ENCODE measurements around the gene FOXA3. TPM values are rescaled to one million over a fixed set of nuclear protein-coding genes. Genes with fewer than 3 reads are reported as not detected.

FOXA3 gene
- polyA plus RNA-seq, 10 donors, result not detected

DNA sequence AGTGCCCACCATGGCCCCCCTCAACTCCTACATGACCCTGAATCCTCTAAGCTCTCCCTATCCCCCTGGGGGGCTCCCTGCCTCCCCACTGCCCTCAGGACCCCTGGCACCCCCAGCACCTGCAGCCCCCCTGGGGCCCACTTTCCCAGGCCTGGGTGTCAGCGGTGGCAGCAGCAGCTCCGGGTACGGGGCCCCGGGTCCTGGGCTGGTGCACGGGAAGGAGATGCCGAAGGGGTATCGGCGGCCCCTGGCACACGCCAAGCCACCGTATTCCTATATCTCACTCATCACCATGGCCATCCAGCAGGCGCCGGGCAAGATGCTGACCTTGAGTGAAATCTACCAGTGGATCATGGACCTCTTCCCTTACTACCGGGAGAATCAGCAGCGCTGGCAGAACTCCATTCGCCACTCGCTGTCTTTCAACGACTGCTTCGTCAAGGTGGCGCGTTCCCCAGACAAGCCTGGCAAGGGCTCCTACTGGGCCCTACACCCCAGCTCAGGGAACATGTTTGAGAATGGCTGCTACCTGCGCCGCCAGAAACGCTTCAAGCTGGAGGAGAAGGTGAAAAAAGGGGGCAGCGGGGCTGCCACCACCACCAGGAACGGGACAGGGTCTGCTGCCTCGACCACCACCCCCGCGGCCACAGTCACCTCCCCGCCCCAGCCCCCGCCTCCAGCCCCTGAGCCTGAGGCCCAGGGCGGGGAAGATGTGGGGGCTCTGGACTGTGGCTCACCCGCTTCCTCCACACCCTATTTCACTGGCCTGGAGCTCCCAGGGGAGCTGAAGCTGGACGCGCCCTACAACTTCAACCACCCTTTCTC is 8.2 kb downstream of the FOXA3 start:
- DNase-seq, result no peak

DNA sequence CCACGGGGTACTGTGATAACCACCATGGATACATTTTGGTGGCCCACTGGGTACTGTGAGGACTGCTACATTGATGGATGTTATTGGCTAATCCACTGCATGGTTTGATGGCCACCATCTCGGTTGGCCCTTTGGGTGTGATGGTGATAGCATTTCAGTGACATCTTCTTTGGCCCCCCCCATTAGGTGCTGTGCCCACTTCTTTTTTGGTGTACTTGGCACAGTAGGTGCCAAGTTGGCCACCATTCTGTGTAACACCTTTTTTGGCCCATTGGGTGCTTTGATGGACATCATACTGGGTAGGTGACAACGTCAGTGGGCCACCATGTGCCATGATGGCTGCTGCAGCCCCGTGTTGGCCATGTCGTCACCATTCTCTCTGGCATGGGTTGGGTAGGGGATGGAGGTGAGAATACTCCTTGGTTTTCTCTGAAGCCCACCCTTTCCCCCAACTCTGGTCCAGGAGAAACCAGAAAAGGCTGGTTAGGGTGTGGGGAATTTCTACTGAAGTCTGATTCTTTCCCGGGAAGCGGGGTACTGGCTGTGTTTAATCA is 9.2 kb downstream of the FOXA3 start:
- no peak for DNase-seq

DNA sequence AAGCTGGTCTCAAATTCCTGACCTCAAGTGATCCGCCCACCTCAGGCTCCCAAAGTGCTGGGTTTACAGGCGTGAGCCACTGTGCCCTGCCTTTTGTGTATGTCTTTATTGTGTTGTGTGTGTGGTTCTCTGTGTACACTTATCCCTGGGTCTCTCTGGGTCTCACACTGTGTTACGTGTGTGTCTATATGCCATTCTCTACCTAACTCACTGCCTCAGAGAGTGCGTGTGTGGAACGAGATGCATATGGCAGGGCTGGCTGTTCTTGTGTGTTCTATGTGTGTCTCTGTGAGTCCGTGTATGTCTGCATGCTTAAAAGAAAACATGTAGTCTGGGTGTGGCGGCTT is 10.5 kb downstream of the FOXA3 start:
- DNase-seq, result no peak

DNA sequence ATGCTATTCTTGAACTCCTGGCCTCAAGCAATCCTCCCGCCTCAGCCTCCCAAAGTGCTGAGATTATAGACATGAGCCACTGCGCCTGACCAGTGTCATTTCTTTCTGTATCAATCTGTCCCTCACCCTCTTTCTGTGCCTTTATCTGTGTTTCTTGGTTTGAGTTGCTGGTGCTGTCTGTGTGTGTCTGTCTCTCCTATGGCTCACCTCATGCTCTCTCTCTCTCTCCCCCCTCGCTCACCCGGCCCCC is 12.0 kb downstream of the FOXA3 start:
- DNase-seq, result no peak

DNA sequence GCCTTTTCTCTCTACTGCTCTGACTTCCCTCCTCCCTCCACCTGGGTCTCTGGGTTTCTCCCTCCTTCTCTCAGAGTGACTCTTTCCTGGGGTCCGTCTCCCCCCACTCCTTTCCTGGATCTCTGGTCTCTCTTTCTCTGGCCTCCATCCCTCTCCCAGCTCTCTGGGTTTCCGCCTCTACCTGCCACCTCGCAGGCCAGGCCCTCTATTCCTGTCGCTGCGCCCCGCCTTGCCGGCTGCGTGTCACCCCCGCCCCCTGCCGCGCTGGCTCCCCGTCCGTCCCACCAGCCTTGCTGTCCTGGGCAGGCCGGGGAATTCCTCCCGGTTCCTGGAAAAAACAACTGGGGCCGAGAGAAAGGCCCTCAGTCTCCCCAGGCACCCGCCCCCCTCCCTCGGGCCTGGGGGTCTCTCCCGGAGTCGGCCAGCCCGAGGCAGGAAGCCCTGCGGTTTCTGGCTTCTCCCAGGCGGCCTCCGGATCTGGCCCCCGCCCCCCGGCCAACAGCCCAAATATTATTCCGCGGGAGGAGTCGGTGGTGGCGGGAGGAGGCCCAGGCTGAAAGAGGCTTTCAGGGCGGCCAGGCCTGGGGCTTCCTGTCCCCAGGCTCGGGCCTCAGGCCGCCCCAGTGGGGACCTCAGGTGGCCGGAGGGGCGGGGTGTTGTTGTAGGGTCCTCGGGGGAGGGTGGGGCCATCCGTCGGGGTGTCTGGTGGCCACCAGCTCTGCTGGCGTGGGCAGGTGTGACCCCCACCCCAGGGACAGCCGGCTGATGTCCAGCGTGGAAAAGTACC is 12.5 kb downstream of the FOXA3 start:
- peak; percentile 33 to 82 (median 57) for DNase-seq

DNA sequence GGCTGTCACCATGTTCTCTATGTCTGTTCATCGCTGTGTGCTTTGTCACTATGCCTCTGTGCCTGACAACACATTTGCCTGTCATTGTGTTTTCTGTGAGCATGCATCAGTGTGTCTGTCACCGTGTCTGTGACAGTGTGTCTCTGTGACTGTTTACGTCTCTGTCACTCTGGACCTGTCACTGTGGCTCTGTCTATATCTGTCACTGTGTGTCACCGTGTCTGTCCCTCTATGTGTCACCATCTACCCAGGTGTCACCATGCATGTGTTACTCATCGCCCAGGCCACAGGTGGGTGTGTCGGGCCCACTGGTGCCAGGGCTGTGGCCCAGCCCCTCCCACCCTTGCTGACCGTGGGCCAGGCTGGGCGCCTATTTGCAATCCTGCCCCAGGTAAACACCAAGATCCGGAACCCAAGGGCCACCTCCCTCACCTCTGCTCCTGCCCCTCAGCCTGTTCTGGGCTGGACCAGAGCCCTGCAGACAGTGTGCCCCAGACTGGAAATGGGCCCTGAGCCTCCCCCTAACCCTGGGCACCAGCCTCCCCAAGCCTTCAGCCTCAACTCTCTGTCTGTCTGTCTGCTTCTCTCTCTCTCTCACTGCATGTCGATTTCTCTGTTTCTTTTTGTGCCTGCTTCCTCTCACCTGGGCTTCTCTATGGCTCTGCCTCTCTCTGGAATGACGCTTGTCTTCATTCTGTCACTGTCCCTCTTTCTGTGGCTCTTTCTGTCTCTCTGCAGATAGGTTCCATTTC is 14.1 kb downstream of the FOXA3 start:
- DNase-seq, result no peak

DNA sequence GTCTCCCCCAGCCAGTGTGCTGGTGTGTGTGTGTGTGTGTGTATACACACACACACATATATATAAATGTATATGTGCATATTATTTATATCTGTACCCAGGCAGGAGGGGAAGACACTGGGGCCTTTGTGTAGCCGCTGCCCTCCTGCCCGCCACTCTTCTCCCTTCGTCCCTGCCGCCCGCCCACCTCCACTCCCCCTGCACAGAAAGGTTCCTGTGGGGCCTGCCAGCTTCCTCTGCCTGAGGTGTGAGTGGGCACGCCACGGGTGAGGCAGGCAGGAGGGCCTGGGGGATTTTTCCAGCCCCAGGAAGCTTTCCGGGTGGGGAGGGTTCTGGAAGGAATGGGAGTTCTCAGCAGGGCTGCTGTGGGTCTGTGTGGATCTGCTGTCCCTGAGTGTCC is 14.9 kb downstream of the FOXA3 start:
- no peak for DNase-seq

DNA sequence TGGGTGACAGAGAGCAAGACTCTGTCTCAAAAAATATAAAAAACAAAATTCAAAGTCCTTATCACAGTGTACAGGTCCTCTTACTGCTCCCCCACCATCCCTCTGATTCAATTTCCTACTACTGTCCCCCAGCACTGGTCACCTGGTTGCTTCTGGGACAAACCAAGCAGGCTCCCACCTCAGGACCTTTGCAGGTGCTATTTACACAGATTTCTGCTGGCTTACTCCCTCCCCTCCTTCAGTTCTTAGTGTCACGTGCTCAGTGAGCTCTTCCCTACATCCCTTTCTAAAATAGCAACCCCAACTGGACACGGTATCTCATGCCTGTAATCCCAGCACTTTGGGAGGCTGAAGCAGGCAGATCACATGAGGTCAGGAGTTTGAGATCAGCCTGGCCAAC is 15.8 kb downstream of the FOXA3 start:
- no peak for DNase-seq

DNA sequence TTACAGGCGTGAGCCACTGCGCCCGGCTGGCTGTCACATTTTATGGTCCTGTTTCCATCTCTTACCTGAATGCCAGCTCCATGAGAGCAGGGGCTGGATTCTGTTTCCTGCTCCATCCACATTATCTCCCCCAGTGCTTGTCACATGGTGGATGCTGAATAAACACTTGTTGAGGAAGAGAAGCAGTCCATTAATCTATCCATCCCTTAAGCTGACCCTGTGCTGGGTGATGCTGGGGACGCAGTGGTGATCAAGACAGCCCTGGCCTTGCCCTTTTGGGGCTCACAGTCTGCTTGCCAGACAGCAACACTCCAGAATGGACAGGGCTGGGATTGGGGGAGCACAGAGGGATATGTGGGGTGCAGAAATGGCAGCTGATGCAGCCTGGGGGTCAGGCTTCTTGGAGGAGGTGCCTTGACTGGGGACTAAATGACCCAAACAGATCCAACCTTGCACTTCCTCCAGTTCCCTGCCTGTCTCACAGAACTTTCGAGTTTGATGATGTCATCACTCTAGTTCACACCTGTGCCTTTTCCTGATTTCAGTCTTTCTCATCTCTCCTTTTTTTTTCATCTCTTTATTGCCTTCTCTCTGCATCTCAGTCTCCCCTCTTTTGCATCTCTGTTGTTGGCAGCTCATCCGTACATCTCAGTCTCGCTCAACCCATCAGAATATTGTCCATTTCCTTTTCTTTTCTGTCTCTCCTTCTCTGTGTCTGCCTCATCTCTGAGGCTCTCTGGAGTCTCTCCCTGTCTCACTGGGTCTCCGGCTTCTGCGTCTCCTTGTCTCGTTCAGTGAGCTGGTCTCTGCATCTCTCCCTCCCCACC is 17.2 kb downstream of the FOXA3 start:
- DNase-seq, result no peak

DNA sequence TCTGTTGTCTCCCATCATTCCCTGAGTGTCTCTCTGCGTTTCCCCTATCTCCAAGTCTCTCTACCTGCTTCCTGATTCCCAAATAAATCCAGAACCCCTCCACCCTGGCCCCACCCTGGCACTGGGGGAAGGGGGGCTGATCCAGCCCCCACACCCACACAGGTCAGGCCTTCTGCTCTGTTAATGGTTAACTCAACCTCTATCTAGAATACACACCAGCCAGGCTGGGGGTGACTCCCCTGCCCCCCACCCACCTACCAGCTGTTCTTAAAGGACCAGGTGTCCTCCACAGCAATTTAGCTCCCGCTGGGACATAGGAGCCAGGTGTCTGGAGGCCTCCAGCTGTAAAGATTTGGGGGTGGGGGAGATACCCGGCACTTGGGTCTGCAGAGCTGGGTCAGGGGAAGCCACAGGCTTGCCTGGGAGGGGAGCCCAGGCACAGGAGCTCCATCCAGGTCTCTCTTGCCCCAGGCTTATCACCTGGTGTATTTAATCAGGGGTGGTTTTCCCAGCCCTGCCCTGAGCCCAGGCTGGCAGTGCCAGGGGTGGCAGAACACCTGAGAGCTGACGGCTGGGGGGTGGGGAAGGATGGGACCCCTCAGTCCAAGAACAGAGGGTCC is 17.9 kb downstream of the FOXA3 start:
- DNase-seq, result no peak

DNA sequence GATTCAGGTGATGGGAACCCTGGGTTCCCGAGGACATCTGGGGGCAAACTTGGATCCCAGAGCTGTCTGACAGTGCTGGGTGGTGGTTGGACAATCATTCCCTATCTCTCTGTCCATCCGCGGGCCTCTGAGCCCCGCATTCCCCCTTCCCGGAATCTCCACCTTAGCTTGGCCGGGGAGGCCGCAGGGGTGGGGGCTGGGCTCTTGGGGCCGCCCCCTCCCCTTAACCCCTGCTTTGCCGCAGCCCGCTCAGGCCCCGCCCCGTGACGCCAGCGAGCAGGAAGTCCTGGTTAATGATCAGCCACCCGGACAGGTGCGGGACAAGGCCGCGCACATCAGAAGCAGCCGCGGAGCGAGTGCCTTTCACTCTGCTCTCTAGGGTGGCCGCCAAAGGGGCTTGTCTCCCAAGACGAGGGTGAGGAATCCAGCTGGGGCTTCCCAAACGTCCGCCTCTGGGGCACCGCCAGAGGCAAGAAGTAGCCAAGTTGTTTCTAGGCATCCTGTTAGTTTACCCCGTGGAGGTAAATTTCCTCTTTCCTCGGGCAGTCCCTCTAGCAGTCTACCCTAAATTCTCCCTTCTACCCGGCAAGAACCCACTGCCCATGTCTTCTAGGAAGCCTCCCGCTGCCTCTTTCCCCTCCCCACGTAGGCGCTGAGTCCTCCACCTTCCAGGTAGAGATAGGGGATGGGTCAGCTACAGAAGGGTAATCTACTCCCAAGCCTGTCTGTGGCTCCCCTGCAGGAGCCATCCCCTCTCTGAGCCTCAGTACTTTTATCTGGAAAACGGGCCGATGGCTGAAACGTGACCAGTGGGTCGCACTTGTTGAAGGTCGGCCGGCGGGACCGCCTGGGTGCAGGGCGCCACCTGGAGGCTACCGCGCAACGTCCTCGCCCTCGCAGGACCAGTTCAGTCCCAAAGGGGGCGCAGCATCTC is 18.8 kb downstream of the FOXA3 start:
- peak; percentile 64 to 87 (median 84) for DNase-seq

DNA sequence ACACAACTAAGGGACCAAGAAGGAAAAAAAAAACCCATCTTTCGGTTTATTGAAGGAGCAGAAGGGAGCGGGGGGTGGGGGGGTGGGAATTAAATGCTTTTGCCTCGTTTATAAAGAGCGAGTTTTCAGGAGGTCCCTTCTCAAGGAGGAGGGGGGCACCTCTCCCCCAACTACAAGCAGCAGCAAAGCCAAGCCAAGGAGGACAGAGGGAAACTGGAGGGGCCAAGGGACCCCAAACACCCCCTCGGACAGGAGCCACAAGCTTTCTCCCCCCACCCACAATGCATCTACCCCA is 19.4 kb downstream of the FOXA3 start:
- no peak for DNase-seq

DNA sequence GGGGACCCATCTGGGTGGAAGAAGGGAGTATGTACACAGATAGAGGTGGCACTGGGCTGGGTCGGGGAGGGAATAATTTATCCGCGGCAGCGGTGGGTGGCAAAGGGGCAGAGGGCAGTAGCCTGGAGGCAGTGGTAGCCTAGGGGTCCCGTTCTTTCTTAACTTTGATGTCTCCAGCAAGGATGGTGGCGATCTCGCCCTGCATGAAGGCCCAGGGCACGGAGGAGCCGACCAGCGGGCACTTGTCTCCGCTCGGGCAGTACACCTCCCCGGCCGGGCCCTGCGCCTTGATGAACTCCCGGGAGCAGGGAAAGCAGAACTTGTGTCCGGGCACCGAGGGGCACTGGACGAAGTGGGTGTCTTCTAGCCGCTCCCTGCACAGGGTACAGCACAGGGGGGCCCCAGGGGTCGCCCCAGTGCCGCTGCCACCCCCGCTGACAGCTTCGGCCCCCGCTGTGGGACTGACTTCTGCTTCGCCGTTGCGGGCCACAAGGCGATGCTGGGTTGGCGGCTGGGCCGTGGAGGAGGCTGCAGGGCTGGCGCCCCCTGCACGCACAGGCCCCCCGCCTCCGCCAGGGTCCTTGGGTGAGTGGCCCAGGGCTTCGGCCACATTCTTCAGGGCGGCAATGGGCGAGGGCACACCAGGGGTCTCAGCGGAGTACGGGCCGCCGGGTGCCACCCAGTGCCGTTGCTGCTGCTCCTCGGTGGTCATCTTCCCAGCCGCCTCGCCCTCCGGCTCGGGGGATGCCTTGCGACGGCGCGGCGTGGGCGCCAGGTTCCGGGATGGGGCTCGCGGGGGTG is 20.0 kb downstream of the FOXA3 start:
- no peak for DNase-seq

DNA sequence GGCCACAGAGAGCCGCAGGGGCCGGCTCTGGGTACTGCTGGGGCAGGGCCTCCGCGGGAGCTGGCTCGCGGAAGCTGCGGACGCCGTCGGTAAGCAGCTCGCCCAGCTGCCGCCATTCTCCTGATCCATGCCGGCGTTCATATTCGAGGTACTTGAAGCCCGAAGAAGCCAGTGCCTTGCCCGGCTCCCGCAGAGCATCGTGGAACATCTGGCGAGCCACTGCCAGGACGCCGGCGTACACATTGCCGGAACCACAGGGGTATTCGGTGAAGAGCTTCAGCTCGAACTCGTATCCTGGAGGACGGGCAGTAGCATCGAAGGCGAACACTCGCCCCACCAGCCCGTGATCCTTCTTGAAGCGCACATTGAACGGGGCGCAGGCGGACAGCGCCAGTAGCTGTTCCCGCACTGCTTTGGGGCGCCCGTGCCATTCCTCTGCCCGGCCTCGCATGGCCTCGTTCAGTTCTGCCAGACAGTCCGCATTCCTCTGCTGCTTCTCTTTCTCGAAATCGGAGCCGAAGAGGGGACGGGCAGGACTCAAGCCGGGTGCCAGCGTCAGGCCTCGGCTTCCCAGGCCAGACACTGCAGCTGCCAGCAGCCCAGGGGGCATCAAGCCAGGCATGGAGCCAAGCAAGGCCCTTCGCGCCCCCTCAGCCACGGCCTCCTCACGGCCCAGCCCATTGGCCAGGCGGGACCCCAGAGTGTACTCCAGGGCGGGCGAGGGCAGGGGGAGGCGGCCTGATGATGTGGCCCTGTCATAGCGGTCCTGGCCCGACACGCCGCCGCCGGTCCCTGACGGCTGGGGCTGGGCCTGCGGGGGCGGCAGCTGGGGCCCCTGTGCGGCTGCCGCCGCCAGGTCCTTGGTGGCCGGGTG is 20.8 kb downstream of the FOXA3 start:
- peak in 1 of 3 donors; percentile 55 for DNase-seq

DNA sequence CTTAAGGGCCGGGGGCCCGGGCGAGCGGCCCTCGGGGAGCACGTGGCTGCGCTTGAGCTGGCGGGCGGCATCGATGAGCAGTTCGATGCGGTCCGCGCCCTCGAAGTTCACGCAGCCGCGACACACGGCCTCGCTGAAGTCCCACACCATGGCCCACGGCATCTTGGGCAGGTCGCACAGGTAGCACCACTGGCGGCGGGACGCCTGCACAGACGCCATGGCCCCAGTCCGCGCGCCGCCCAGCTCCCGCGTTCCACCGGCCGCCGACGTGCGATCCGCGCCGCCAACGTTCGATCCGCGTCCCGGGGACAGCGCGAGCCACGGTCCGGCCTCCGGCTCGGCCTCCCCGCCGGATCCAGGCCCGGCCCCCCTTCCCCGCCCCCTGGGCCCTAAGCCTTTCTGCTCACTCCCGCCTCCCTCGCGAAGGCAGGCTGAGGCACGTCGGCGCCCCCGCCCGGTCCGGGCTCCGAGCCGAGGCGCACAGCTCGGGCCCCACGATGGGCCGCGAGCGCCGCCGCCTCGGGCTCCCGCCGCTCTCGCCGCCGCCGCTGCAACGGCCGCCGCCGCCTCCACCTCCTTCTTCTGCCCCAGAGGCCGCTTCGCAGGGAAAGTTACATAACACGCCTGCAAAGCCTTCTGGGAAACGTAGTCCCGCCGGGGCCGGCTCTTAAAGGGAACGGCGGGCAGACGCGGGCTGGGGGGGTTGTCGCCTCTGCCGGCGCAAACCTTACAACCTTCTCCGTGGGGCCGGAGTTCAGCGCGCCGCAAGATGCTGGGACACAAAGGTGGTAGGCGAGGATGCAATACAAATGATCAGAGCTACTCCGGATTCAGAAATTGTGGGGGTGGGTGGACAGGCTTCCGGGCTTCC is 21.7 kb downstream of the FOXA3 start, which contains the start of gene IRF2BP1:
IRF2BP1 (minus strand) TSS at position 586 of the 871 bp plus-strand sequence; CDS start at position 219, 367 bp downstream.
- peak; percentile 94 to 97 (median 94) for DNase-seq

DNA sequence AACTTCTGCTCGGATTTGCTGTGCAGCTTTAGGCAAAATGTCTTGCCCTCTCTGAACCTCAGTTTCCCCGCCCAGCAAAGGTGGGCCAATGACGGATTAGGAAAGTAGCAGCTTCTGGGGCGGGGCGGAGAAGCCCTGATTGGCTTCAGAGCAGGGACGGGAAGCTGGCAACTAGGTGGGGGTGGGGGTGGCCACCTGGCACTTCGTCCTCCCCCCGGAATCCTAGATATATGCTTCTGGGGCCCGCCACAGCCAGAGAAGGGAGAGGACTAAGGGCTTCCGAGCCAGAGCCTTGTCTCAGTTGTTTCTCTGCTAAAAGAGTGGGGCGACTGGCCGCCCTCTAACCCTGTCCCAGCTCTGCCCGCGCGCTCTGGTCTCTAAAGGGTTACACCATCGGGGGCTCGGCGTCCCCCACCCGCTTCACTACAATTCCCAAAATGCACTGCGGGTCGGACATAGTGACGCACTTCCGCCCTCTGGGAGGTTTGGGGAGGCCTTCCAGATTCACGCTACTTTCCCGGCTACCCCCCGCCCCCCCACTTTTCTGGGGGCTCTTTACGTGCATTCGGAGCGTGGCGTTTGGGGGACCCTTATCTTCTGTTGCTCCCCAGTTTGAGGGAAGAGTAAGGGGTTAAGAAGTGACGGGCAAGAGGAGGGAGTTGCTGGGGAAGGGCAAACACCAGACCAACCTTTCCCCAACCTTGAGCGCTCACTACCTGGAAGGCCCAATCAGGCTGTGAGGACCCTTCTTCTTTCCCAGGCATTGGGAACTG is 22.5 kb downstream of the FOXA3 start:
- peak; percentile 95 to 97 (median 97) for DNase-seq

Measured in muscle of back (tissue), 11 donors.